K562 (cell line): ENCODE data around the gene RET. TPM values are rescaled to one million over a fixed set of nuclear protein-coding genes. Genes with fewer than 3 reads are reported as not detected.

ENCODE experiments used
- ASH1L ChIP-seq: fragments of 450-650 bp; IDR thresholded peaks from 2 replicates; pipeline ENCODE4 v1.6.1; 2018; ENCODE audit warnings: borderline replicate concordance, mild to moderate bottlenecking, low read depth; ENCODE audit not compliant: partially characterized antibody
- BRCA1 ChIP-seq, 2 experiments: fragments of 450-650 bp in 1 of 2; sonication (generic) in 1 of 2; formaldehyde crosslinking in 1 of 2; IDR thresholded peaks; 2 replicates each; pipeline versions ENCODE4 v1.5.0 to v1.6.1; 2017 to 2020; ENCODE audit warnings: mild to moderate bottlenecking in 1 of 2, missing genetic modification reagents in 1 of 2
- CTCF ChIP-seq, 3 experiments: IDR thresholded peaks in 2 of 3; conservative IDR thresholded peaks in 1 of 3; 2 replicates each; pipeline ENCODE4 v1.5.1; 2011 to 2012; ENCODE audit warnings: low read length in 3 of 3, mild to moderate bottlenecking in 3 of 3, control low read depth in 2 of 3, improper control_type of control experiment in 1 of 3, inconsistent platforms in 1 of 3, low read depth in 1 of 3, mixed read lengths in 1 of 3, moderate library complexity in 1 of 3; ENCODE audit not compliant: insufficient read depth in 2 of 3
- ETS1 ChIP-seq: conservative IDR thresholded peaks from 2 replicates; pipeline ENCODE4 v1.6.1; 2011; ENCODE audit warnings: low read depth, mild to moderate bottlenecking, low read length; ENCODE audit not compliant: control insufficient read depth
- HNRNPL ChIP-seq: fragments of 200-400 bp; formaldehyde crosslinking; IDR thresholded peaks from 2 replicates; pipeline ENCODE4 v1.6.1; 2017; ENCODE audit warnings: low read depth, mild to moderate bottlenecking, low read length
- ID3 ChIP-seq, 2 experiments: fragments of 250-450 bp in 1 of 2; fragments of 450-650 bp in 1 of 2; sonication (Bioruptor Pico) in 1 of 2; IDR thresholded peaks; 2 replicates each; pipeline versions ENCODE4 v1.6.1 to v1.8.0; 2016 to 2021; ENCODE audit warnings: mild to moderate bottlenecking in 2 of 2, moderate library complexity in 2 of 2, missing compliant biosample characterization in 1 of 2, missing genetic modification characterization in 1 of 2
- KDM1A ChIP-seq, 2 experiments: fragments of 450-650 bp; IDR thresholded peaks; 2 replicates each; pipeline ENCODE4 v1.6.1; 2016; ENCODE audit warnings: mild to moderate bottlenecking in 2 of 2
- KDM5B ChIP-seq: fragments of 200-600 bp; sonication (generic); IDR thresholded peaks from 2 replicates; pipeline ENCODE4 v1.6.1; 2012; ENCODE audit warnings: low read depth, mild to moderate bottlenecking, moderate library complexity, low read length, control low read depth, inconsistent platforms; ENCODE audit not compliant: insufficient replicate concordance
- KLF1 ChIP-seq: fragments of 450-650 bp; IDR thresholded peaks from 2 replicates; pipeline ENCODE4 v1.6.1; 2016; ENCODE audit warnings: missing genetic modification characterization, missing compliant biosample characterization
- NEUROD1 ChIP-seq: fragments of 150-350 bp; IDR thresholded peaks from 2 replicates; pipeline ENCODE4 v1.6.1; 2014; ENCODE audit warnings: borderline replicate concordance, low read length, low read depth; ENCODE audit not compliant: partially characterized antibody
- NR2C2 ChIP-seq, 2 experiments: fragments of 200-800 bp in 1 of 2; sonication (Bioruptor generic) in 1 of 2; sonication (generic) in 1 of 2; formaldehyde crosslinking in 1 of 2; IDR thresholded peaks; 2 replicates each; pipeline versions ENCODE4 v1.6.1 to v1.8.0; 2016 to 2022; ENCODE audit warnings: mild to moderate bottlenecking in 1 of 2, missing compliant biosample characterization in 1 of 2, missing genetic modification characterization in 1 of 2, missing genetic modification reagents in 1 of 2
- SIN3A ChIP-seq, 2 experiments: fragments of 150-350 bp in 1 of 2; IDR thresholded peaks; 2 replicates each; pipeline ENCODE4 v1.6.1; 2011 to 2016; ENCODE audit warnings: borderline replicate concordance in 2 of 2, low read depth in 2 of 2, low read length in 2 of 2, mild to moderate bottlenecking in 2 of 2, moderate library complexity in 2 of 2; ENCODE audit not compliant: control insufficient read depth in 1 of 2
- SMAD4 ChIP-seq: fragments of 250-450 bp; sonication (Bioruptor Pico); conservative IDR thresholded peaks from 2 replicates; pipeline ENCODE4 v1.8.0; 2021; ENCODE audit warnings: inconsistent platforms, mild to moderate bottlenecking, moderate library complexity
- STAT6 ChIP-seq: sonication (generic); formaldehyde crosslinking; IDR thresholded peaks from 2 replicates; pipeline ENCODE4 v1.8.1; 2023; ENCODE audit warnings: mild to moderate bottlenecking, missing genetic modification reagents
- ZNF280A ChIP-seq: fragments of 450-650 bp; IDR thresholded peaks from 2 replicates; pipeline ENCODE4 v1.6.1; 2018; ENCODE audit warnings: mild to moderate bottlenecking, low read depth; ENCODE audit not compliant: partially characterized antibody
- ZNF436 ChIP-seq: fragments of 250-450, 450-650 bp; sonication (Bioruptor Pico); formaldehyde crosslinking; IDR thresholded peaks from 2 replicates; pipeline ENCODE4 v1.7.0; 2020; ENCODE audit warnings: mild to moderate bottlenecking
- polyA plus RNA-seq, 8 experiments: library from polyadenylated mRNA; depleted of rRNA in 4 of 8; stranded (reverse) in 5 of 8; unstranded in 3 of 8; fragments of >200 nt; fragmentation: Nextera tagmentation in 2 of 8; fragmentation: Illumina TruSeq in 1 of 8; extraction: Ambion mirVana in 2 of 8; extraction: Trizol in 1 of 8; gene quantifications; 2 replicates each; pipeline versions ENCODE4 v1.2.1 to v1.2.3, GENCODE V29; 2011 to 2014; ENCODE audit warnings: inconsistent platforms in 1 of 8, missing spikeins in 1 of 8
- total RNA-seq, 7 experiments: library from RNA; depleted of rRNA in 6 of 7; stranded (reverse); fragments of >200 nt in 6 of 7; fragmentation: Illumina TruSeq in 2 of 7; extraction: Trizol in 2 of 7; gene quantifications; 2 replicates each; pipeline versions ENCODE4 v1.2.1 to v1.2.3, GENCODE V29; 2011 to 2021; ENCODE audit warnings: low replicate concordance in 1 of 7

Gene RET
- total and polyA plus RNA-seq, 9 of the 15 experiments (the other 6 are each of a cell fraction or from before 2014, with no cell fraction given) = 0.04 to 0.05 TPM; not detected in 7

- TF ChIP-seq ZNF280A = no peak
- TF ChIP-seq ASH1L = no peak
- peak; percentile 10 for TF ChIP-seq NEUROD1
- peak; percentile 65; the same call in 1 of the 2 replicates for TF ChIP-seq KLF1 (tag)
- TF ChIP-seq STAT6 (CRISPR knock-in tag) = no peak
- TF ChIP-seq ID3 (CRISPR knock-in tag; IDR thresholded peaks at IDR 0.05) = no peak
- no peak; the same call in 1 of the 2 replicates for TF ChIP-seq ID3 (tag; IDR thresholded peaks at IDR 0.05)
- TF ChIP-seq ETS1 = peak; percentile 78
- TF ChIP-seq CTCF (IDR thresholded peaks at IDR 0.05 in 2 of 3, conservative IDR thresholded peaks at IDR 0.05 in 1 of 3; ENCODE audit: insufficient read depth in 2 of 3, low read depth in 1 of 3, low read length in 3 of 3) = 0 out of 6 replicates have a peak, but pooled peaks of 1 of the 3 experiments have one; percentile 4
- TF ChIP-seq SMAD4 (CRISPR knock-in tag) = peak; percentile 92
- peak in 1 of 2 experiments; percentile 17; a peak in 2 of 4 replicates for TF ChIP-seq SIN3A (IDR thresholded peaks at IDR 0.05; ENCODE audit: borderline replicate concordance in 2 of 2, control insufficient read depth in 1 of 2, low read depth in 2 of 2, low read length in 2 of 2)
- TF ChIP-seq KDM1A (IDR thresholded peaks at IDR 0.05) = 0 out of 4 replicates have a peak, but pooled peaks of 1 of the 2 experiments have one; percentile 16
- TF ChIP-seq BRCA1 (IDR thresholded peaks at IDR 0.05) = no peak
- no peak for TF ChIP-seq BRCA1 (CRISPR knock-in tag; IDR thresholded peaks at IDR 0.05)
- peak; percentile 52 for TF ChIP-seq HNRNPL
- no peak for TF ChIP-seq ZNF436 (CRISPR knock-in tag)
- peak; percentile 36 for TF ChIP-seq KDM5B
- TF ChIP-seq NR2C2 (CRISPR knock-in tag; IDR thresholded peaks at IDR 0.05) = no peak
- TF ChIP-seq NR2C2 (tag; IDR thresholded peaks at IDR 0.05) = peak; percentile 55; the same call in 1 of the 2 replicates
These were observed 61.3 kb downstream of the RET start, which contains the start of gene CSGALNACT2 (continued) for GRCh38 chr10:43138021-43138756.
